ENCODE results near the gene CTU2. TPM values are rescaled to one million over a fixed set of nuclear protein-coding genes. Genes with fewer than 3 reads are reported as not detected.
"Not testable (repeated sequence)": the region's sequence is repeated elsewhere in the genome, so short reads cannot be mapped to it uniquely, and the experiment has no call there.

Gene CTU2
- total RNA-seq, result 10 to 100 TPM; 22.8 to 25.7 TPM

DNA sequence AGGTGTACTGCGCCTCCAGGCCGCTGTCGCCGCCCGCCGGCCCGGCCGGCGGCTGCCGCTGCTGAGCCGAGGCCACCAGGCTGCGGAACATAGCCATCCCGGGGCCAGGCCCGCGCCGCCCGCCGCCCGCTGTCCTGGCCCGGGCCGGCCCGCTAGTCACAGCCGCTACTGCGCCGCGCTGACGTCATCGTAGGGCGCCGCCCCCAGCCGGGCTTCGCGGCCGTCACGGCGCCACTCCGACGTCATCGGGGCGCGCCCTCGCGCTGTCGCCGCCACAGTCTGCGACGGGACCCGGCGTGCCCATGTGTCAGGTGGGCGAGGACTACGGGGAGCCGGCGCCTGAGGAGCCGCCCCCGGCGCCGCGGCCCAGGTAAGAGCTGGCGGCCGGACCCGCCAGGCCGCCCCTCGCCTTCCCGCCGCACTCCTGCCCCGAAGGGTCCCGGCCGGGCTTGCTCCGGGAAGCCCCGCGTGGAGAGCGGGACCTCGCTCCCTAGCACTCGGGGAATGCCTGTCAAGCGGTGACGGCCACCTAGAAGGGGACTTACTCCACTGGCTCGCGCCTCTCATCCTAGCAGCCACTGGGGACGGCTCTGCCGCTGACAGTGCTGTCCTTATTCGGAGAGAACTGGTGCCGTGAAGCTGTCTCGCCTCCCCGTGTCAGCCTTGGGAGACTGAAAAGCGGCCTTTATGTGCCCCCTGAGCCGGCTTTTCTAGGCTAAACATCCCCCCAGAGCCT, at the start of gene CTU2, which contains the start of gene RNF166:
Gene CTU2, plus strand, starts transcription at position 275 of the 736 bp plus-strand sequence. Its CDS starts 28 bp downstream, at position 303.
Gene RNF166, minus strand, starts transcription at position 180 of the 736 bp plus-strand sequence. Its CDS starts 83 bp downstream, at position 97.
- POLR2A ChIA-PET, result interaction anchor here (1.3 to 6.7 kb wide), 6 partner anchors 9 to 97 kb away, joined by 3 to 66 read pairs (median 4); partner anchors contain the start of genes CYBA and SNAI3
- Mint-ChIP-seq H3K36me3 (peaks cover 12% of the 10 kb centered on the region), H3K9me3 (no peaks in the 10 kb centered on the region), H3K4me3 (peak within 1 kb of the TSS; percentile 96), H3K27ac (peak within 1 kb of the TSS; percentile 98), H3K4me1 (peaks cover 21% of the 10 kb centered on the region), H3K27me3 (no peaks in the 10 kb centered on the region)
- peak; percentile 56 for ATAC-seq (ENCODE audit: low read depth)
- DNase-seq, result peak; percentile 99

DNA sequence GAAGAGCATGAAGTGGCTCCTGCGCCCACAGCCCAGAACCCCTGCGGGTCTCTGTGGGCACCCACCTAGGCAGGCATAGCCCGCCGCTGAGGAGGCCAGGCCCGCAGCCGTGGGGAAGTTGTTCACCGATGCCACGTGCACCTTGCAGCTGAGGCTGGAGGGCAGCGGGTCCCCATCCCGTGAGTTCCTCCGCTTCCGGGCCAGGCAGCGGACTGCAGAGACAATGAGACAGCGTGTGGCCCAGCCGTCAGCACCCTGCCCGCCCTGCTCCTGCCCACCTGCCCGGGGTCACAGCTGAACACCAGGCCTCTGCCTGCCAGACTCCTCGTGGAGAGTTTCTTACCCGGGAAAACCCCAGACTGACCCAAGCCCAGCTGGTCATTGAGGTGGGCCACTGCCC, 48.9 kb upstream of the CTU2 start:
- no peaks in the 10 kb centered on the region for H3K9me3 Mint-ChIP-seq
- ATAC-seq (ENCODE audit: low read depth), result no peak
- H3K27me3 Mint-ChIP-seq, result no peaks in the 10 kb centered on the region
- no peak overlapping the region for H3K27ac Mint-ChIP-seq
- POLR2A ChIA-PET, result no interaction called here
- no peak overlapping the region for H3K4me3 Mint-ChIP-seq
- H3K4me1 Mint-ChIP-seq, result peaks cover 9% of the 10 kb centered on the region
- no peak for DNase-seq
- peaks cover 1% of the 10 kb centered on the region for H3K36me3 Mint-ChIP-seq

DNA sequence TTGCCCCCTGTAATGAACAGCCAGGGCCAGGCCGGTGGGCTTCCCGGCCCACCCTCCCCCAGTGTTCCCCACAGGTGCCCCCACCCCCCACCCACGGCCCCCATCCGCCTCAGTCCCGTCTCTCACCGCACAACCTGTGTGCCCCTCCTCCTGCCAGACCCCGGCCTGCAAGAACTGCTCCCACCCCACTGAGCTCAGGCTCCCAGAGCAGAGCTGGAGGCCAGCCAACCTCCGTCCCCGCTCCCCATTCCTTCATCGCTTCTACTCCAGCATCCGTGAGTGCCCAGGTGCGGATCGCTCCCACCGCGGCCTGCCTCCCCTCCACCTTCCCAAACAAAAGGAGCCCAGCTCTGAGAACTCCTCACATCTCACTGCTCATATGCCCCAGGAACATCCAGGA, 47.6 kb upstream of the CTU2 start:
- DNase-seq (no peak), ATAC-seq (ENCODE audit: low read depth) (no peak)
- no peak overlapping the region for H3K27ac Mint-ChIP-seq
- H3K27me3 Mint-ChIP-seq, result no peaks in the 10 kb centered on the region
- no peak overlapping the region for H3K4me3 Mint-ChIP-seq
- H3K36me3 Mint-ChIP-seq, result peaks cover 1% of the 10 kb centered on the region
- H3K9me3 Mint-ChIP-seq, result no peaks in the 10 kb centered on the region
- POLR2A ChIA-PET, result no interaction called here
- peaks cover 9% of the 10 kb centered on the region for H3K4me1 Mint-ChIP-seq

DNA sequence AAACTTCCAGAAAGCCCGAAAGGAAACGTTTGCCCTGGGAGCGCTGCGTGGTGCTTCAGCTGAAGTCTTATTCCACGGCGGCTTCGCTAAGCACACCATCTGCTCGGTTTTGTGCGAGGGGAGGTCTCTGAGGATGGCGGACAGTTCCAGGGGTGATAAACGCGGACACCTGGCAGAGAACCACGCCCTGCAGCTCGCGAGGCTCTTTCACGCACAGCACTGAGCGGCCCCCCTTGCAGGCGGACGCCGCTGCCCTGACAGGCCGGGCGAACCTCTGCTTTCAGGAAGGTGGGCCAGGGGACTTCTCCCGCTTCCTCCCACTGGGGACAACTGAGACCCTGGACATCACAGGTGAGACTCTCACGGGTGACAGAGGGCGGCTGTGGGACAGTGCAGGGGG, 47.1 kb upstream of the CTU2 start:
- Mint-ChIP-seq H3K27me3 (no peaks in the 10 kb centered on the region), H3K4me1 (peaks cover 12% of the 10 kb centered on the region), H3K36me3 (peaks cover 1% of the 10 kb centered on the region), H3K4me3 (no peak overlapping the region), H3K9me3 (no peaks in the 10 kb centered on the region), H3K27ac (no peak overlapping the region)
- ATAC-seq (ENCODE audit: low read depth) (no peak), DNase-seq (no peak)
- POLR2A ChIA-PET, result interaction anchor here (0.7 kb wide), 1 partner anchor 43 kb away, joined by 3 read pairs; no protein-coding TSS in a partner anchor

DNA sequence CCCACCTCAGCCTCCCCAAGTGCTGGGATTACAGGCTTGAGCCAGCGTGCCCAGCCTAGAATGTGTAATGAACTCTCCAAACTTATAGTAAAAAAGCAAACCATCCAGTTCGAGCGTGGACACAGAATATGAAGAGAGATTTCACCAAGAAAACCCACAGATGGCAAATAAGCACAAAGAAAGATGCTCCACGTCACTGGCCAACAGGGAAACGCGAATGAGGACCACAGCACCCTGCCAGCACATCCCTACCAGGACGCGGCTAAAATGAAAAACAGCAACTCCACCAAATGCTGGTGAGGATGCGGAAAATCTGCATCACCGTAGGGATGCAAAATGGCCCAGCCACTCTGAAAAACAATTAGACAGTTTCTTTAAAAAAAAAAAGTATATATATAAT, 44.8 kb upstream of the CTU2 start:
- peaks cover 3% of the 10 kb centered on the region for H3K36me3 Mint-ChIP-seq
- no peaks in the 10 kb centered on the region for H3K27me3 Mint-ChIP-seq
- ATAC-seq (ENCODE audit: low read depth) (no peak), DNase-seq (no peak)
- peak overlapping the region; percentile 40 for H3K4me3 Mint-ChIP-seq
- POLR2A ChIA-PET, result interaction anchor here (2.1 kb wide), 1 partner anchor 11 kb away, joined by 15 read pairs; the partner anchor contains the start of gene CYBA
- no peaks in the 10 kb centered on the region for H3K9me3 Mint-ChIP-seq
- peaks cover 16% of the 10 kb centered on the region for H3K4me1 Mint-ChIP-seq
- H3K27ac Mint-ChIP-seq, result no peak overlapping the region

DNA sequence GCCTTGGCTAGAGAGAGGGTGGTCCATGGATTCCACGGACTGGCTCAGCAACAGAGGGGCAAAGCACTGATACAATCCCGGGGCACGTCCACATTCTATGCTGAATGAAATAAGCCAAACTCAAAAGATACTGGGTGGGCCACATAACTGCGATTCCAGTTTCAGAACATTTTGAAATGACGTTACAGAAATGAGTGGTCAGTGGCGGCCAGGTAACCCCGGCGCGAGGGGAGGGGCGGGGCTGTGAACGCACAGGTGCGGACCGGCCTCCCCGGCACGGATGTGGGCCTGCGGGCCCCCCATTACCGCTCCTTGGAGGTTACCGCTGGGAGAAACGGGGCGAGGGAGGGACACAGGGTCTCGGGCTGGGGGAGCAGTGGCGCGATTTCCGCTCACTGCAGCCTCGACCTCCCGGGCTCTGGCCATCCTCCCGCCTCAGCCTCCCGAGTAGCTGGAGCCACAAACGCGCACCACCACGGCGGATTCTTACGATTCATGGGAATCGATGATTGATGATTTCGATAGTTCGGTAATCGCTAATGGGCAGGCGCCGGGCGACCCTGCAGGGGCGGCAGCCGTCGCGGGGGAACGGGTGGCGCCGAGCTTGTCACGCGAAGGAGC, 44.0 kb upstream of the CTU2 start:
- Mint-ChIP-seq H3K4me3 (peak overlapping the region; percentile 97), H3K4me1 (peaks cover 16% of the 10 kb centered on the region), H3K36me3 (peaks cover 3% of the 10 kb centered on the region), H3K27me3 (no peaks in the 10 kb centered on the region), H3K9me3 (no peaks in the 10 kb centered on the region), H3K27ac (peak overlapping the region; percentile 79)
- POLR2A ChIA-PET, result interaction anchor here (0.7 to 3.5 kb wide), 7 partner anchors 12 to 133 kb away, joined by 3 to 32 read pairs (median 4); partner anchors contain the start of gene CYBA
- DNase-seq (peak; percentile 54), ATAC-seq (ENCODE audit: low read depth) (peak; percentile 0)

DNA sequence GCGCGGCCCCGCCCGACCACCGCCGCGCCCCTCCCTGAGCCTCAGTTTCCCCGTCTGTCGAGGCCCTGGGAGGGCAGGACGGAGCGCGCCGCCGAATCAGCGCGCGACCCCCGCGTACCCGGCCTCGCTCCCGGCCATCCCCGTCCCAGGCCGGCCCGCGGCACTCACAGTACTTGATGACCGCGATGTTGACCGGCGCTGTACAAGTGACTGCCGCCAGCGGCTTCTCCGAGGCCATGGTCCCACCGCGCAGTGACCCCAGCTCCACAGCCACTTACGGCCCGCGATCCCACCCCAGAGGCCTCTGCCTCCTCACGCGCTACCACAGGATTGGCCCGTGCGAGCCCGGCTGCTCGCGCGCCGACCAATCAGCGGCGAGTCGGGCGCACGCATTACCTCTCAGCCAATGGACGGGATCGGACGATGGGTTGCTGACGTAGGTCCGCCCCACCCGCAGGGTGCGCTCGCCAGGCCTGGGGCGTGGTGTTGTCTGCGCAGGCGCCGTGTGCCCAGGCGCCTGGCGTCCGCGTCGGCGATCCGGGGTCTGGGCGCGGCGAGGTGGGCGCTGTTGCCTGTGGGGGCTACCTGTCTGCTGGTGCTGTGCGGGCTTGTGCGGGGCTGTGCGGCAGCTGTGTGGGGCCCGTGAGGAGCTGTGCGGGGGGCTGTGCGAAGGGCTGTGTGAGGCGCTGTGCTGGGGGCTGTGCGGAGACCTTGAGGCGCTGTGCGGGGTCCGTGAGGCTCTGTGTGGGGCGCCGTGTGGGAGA, 43.3 kb upstream of the CTU2 start, which contains the start of gene MVD:
Gene MVD, minus strand, starts transcription at position 249 of the 764 bp plus-strand sequence. Its CDS starts 11 bp downstream, at position 238.
- peak; percentile 99 for ATAC-seq (ENCODE audit: low read depth)
- peak within 1 kb of the TSS; percentile 97 for H3K4me3 Mint-ChIP-seq
- POLR2A ChIA-PET, result interaction anchor here (0.7 to 3.5 kb wide), 9 partner anchors 9 to 133 kb away, joined by 3 to 32 read pairs (median 3); partner anchors contain the start of genes CYBA and SNAI3
- peaks cover 3% of the 10 kb centered on the region for H3K36me3 Mint-ChIP-seq
- peak; percentile 94 for DNase-seq
- peaks cover 16% of the 10 kb centered on the region for H3K4me1 Mint-ChIP-seq
- H3K9me3 Mint-ChIP-seq, result no peaks in the 10 kb centered on the region
- H3K27me3 Mint-ChIP-seq, result no peaks in the 10 kb centered on the region
- peak within 1 kb of the TSS; percentile 94 for H3K27ac Mint-ChIP-seq

DNA sequence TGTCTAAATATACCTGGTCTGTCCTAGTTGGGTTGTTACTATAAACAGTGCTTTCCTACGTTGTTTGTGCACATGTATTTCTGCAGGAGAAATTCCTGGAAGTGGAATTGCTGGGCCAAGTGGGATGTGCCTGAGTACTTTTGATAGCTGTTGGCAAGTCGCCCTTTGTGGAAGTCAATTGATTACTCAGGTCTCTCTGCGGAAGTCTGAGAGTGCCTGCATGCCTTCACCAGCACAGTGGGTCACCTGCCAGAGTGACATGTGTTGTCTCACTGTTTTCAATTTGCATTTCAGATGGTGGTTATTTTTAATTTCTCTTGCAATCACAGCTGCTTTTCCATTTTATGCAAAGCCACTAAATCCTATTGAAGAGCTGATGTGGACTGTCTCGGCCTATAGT, 41.2 kb upstream of the CTU2 start:
- no peaks in the 10 kb centered on the region for H3K27me3 Mint-ChIP-seq
- H3K27ac Mint-ChIP-seq, result no peak overlapping the region
- ATAC-seq (ENCODE audit: low read depth) (no peak), DNase-seq (no peak)
- peaks cover 17% of the 10 kb centered on the region for H3K4me1 Mint-ChIP-seq
- peak overlapping the region; percentile 20 for H3K4me3 Mint-ChIP-seq
- POLR2A ChIA-PET, result interaction anchor here (0.7 to 3.5 kb wide), 6 partner anchors 15 to 37 kb away, joined by 3 to 32 read pairs (median 4); no protein-coding TSS in a partner anchor
- H3K9me3 Mint-ChIP-seq, result no peaks in the 10 kb centered on the region
- peaks cover 8% of the 10 kb centered on the region for H3K36me3 Mint-ChIP-seq

DNA sequence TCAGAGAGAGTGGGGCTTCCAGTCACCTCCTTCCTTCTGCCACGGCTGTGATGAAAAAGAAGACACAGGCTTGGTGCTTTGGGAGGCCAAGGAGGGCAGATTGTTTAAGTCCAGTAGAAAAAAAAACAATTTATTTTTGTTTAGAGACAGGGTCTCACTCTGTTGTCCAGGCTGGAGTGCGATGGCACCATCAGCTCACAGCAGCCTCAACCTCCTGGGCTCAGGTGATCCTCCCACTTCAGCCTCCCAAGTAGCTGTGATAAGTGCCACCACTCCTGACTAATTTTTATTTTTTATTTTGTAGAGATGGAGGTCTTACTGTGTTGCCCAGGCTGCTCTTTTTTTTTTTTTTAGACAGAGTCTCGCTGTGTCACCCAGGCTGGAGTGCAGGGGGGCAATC, 40.7 kb upstream of the CTU2 start:
- DNase-seq (no peak), ATAC-seq (ENCODE audit: low read depth) (no peak)
- H3K9me3 Mint-ChIP-seq, result no peaks in the 10 kb centered on the region
- peaks cover 8% of the 10 kb centered on the region for H3K36me3 Mint-ChIP-seq
- no peaks in the 10 kb centered on the region for H3K27me3 Mint-ChIP-seq
- POLR2A ChIA-PET, result interaction anchor here (0.7 to 3.5 kb wide), 3 partner anchors 14 to 37 kb away, joined by 3 to 32 read pairs (median 5); no protein-coding TSS in a partner anchor
- no peak overlapping the region for H3K4me3 Mint-ChIP-seq
- peaks cover 17% of the 10 kb centered on the region for H3K4me1 Mint-ChIP-seq
- no peak overlapping the region for H3K27ac Mint-ChIP-seq

DNA sequence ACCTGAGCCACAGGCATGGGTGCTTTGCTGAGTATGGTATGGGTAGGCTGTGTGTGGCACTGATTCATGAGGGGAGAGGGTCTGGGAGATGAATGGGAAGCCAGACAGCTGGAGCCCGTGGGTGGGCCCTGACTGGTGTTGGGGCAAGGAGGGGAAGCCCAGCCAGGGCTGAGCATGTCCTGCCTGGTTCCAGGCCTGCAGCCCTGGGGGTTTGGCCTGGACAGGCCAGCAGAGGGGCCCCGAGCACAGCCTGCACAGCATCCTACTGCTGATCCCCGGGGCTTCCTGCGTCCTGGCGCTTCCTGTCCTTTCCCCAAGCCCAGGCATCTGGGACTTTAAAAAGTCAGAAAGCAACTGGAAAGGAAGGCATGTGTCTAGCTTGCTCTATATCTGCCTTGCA, 38.8 kb upstream of the CTU2 start:
- Mint-ChIP-seq H3K9me3 (no peaks in the 10 kb centered on the region), H3K4me3 (no peak overlapping the region), H3K4me1 (peaks cover 8% of the 10 kb centered on the region), H3K27me3 (no peaks in the 10 kb centered on the region), H3K27ac (no peak overlapping the region), H3K36me3 (peaks cover 8% of the 10 kb centered on the region)
- ATAC-seq (ENCODE audit: low read depth) (no peak), DNase-seq (no peak)
- POLR2A ChIA-PET, result no interaction called here

DNA sequence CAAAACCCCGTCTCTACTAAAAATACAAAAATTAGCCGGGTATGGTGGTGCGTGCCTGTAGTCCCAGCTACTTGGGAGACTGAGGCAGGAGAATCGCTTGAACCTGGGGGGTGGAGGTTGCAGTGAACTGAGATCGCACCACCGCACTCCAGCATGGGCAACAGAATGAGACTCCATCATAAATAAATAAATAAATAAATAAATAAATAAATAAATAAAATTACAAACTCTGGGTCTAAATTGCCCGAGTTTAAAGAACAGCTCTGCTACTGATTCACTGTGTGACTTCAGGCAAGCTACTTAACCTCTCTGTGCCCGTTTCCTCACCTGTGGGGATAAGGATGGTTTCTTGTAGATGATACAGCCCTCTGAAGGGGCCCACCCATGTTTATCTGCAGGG, 36.8 kb upstream of the CTU2 start:
- H3K27ac Mint-ChIP-seq; DNase-seq; H3K9me3 Mint-ChIP-seq; H3K27me3 Mint-ChIP-seq; ATAC-seq (ENCODE audit: low read depth); H3K4me1 Mint-ChIP-seq; H3K4me3 Mint-ChIP-seq; H3K36me3 Mint-ChIP-seq; POLR2A ChIA-PET: not testable (repeated sequence)

DNA sequence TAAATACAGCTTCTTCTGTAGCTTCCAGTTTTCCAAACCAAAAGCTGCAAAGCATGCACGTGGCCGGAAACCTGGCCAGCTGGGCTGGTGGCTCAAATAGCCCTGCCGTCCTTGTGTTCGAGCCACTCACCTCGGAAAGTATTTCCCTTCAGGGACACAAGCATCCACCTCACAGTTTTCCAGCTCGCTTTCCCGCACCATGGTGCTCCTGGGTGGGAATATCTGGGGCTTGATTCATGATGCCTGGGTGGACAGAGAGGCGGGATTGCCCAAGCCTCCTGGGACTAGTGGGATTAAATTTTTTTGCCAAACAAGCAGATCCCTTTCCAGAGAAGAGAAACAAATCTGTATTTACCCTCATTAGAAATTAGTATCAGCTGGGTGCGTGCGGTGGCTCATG, 36.3 kb upstream of the CTU2 start:
- Mint-ChIP-seq H3K4me3 (no peak overlapping the region), H3K36me3 (peaks cover 8% of the 10 kb centered on the region), H3K27me3 (no peaks in the 10 kb centered on the region), H3K9me3 (no peaks in the 10 kb centered on the region), H3K4me1 (peaks cover 3% of the 10 kb centered on the region), H3K27ac (no peak overlapping the region)
- POLR2A ChIA-PET, result interaction anchor here (0.5 kb wide), 1 partner anchor 133 kb away, joined by 4 read pairs; no protein-coding TSS in a partner anchor
- ATAC-seq (ENCODE audit: low read depth) (no peak), DNase-seq (no peak)

DNA sequence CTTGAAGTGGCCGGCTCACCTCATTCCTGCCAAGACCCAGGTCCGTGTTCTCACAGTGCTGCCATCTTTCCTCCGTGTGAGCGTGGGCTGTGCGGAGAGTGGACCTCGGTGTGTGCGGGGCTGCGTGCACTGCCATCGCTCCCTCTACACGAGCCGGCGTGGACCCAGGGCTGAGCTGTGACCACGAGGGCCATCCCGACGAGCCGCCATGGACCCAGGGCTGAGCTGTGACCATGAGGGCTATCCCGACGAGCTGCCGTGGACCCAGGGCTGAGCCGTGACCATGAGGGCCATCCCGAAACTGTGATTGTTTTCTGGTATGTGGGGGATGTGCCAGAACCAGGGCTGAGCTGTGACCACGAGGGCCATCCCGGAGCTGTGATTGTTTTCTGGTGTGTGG, 34.5 kb upstream of the CTU2 start:
- Mint-ChIP-seq H3K4me1 (peaks cover 2% of the 10 kb centered on the region), H3K27me3 (no peaks in the 10 kb centered on the region), H3K9me3 (no peaks in the 10 kb centered on the region), H3K27ac (no peak overlapping the region), H3K4me3 (no peak overlapping the region), H3K36me3 (peaks cover 5% of the 10 kb centered on the region)
- DNase-seq (no peak), ATAC-seq (ENCODE audit: low read depth) (no peak)
- POLR2A ChIA-PET, result interaction anchor here (0.8 to 2.5 kb wide), 2 partner anchors 8 to 9 kb away, joined by 3 to 17 read pairs; no protein-coding TSS in a partner anchor

Data from activated naive CD8-positive, alpha-beta T cell treated with anti-CD3 and anti-CD28 coated beads, Interleukin-2, amount 10 ng/mL, durations not matched to agents 7 days and 5 days (primary cell).